Measurements from ENCODE around the gene ZSWIM6.

The ZSWIM6 gene

GRCh38 chr5:61525512-61526206 lies 193.6 kb downstream of the ZSWIM6 start:
- H3K27ac ChIP-seq = no peak overlapping the region
- TF ChIP-seq ZFX (IDR thresholded peaks at IDR 0.05; ENCODE audit: borderline replicate concordance) = no peak
- TF ChIP-seq, protein P1, sequence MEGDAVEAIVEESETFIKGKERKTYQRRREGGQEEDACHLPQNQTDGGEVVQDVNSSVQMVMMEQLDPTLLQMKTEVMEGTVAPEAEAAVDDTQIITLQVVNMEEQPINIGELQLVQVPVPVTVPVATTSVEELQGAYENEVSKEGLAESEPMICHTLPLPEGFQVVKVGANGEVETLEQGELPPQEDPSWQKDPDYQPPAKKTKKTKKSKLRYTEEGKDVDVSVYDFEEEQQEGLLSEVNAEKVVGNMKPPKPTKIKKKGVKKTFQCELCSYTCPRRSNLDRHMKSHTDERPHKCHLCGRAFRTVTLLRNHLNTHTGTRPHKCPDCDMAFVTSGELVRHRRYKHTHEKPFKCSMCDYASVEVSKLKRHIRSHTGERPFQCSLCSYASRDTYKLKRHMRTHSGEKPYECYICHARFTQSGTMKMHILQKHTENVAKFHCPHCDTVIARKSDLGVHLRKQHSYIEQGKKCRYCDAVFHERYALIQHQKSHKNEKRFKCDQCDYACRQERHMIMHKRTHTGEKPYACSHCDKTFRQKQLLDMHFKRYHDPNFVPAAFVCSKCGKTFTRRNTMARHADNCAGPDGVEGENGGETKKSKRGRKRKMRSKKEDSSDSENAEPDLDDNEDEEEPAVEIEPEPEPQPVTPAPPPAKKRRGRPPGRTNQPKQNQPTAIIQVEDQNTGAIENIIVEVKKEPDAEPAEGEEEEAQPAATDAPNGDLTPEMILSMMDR (IDR thresholded peaks at IDR 0.05) = no peak

- no peak for TF ChIP-seq ZFX (IDR thresholded peaks at IDR 0.05; ENCODE audit: borderline replicate concordance)
- TF ChIP-seq, protein P1 (IDR thresholded peaks at IDR 0.05) = no peak
- H3K27ac ChIP-seq = no peak overlapping the region
Observed at GRCh38 chr5:61526207-61526519, 194.1 kb downstream of the ZSWIM6 start.

GRCh38 chr5:61532983-61533382 lies 200.9 kb downstream of the ZSWIM6 start:
- no peak for TF ChIP-seq ZFX (IDR thresholded peaks at IDR 0.05; ENCODE audit: borderline replicate concordance)
- TF ChIP-seq, protein P1 (IDR thresholded peaks at IDR 0.05) = no peak
- no peak overlapping the region for H3K27ac ChIP-seq

DNA sequence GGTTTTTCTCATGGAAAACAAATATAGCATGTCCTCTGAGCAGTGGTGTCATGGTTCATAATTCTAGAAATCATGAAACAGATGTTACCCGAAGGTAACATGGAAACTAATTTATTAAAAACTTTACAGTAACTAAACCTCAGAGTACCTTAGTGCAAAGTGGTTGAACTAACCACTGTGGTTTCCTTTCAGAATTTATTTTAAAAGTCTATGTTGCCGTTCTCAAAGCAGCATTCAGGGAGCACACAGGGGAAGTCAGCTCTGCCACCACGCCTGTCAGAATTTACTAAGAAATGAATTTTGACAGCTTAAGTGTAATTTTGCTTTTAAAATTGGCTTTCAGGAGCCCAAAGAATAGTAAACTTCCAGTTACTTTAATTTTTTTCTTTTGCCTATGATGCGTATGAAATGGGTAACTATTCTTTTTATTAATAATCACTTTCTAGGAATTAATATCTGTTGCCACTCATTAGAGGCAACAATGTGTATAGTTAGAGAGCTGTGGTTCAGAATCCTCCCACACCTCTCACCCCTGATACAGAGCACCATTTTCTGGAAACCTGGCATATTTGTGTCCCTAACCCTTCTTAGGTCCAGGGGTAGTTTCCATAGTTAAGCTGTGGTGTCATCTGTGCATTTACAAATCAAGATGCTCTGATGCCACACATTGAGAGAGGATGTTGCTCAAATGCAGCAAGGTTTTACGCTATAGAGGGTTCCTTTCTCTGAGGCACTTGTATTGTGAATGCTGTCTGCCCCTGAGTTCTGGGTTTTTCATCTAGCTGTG lies 202.6 kb downstream of the ZSWIM6 start:
- no peak overlapping the region for H3K27ac ChIP-seq
- TF ChIP-seq, protein P1 (IDR thresholded peaks at IDR 0.05) = no peak
- no peak for TF ChIP-seq ZFX (IDR thresholded peaks at IDR 0.05; ENCODE audit: borderline replicate concordance)

DNA sequence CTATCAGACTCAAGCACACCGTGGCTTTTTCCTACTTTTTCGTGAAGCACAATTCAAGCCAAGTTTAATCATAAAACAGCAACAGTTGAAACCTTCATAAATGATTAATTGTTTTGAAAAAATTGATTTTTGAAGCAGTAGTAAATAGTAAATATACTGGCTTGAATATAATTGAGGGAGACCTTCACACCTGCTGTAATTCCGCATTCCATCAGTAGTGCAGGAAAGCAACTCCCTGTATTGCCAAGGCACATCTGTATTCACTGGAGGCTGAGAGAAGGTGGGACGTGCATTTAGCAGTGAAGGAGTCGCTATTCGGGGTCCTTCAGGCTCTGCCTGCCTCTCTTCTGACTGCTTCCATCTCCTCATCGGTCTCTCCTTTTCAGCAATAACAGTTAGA lies 203.8 kb downstream of the ZSWIM6 start:
- TF ChIP-seq, protein P1 (IDR thresholded peaks at IDR 0.05) = no peak
- TF ChIP-seq ZFX (IDR thresholded peaks at IDR 0.05; ENCODE audit: borderline replicate concordance) = no peak
- H3K27ac ChIP-seq = no peak overlapping the region

DNA sequence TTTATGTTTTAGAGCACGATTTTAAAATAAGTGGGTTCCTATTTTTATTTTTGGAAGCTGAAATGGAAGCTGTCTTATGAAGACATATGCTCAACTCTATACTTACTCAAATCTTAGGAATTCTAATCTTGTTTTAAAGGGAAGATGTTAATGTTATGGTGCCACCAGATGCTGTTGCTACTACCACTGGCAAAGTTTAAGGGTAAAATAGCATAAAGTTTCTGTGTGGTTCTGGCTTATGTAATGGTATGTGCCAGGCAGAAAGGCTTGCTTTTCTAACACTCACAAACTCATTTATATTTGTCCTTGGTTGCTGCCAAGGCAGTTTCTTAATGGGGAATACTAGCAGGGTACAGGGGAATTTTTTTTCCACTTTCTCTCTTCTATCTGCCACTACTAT lies 204.9 kb downstream of the ZSWIM6 start:
- H3K27ac ChIP-seq = no peak overlapping the region
- no peak for TF ChIP-seq ZFX (IDR thresholded peaks at IDR 0.05; ENCODE audit: borderline replicate concordance)
- TF ChIP-seq, protein P1 (IDR thresholded peaks at IDR 0.05) = no peak

Measured in 22Rv1 (cell line).